Measurements from ENCODE around the gene FXYD3.

DNA sequence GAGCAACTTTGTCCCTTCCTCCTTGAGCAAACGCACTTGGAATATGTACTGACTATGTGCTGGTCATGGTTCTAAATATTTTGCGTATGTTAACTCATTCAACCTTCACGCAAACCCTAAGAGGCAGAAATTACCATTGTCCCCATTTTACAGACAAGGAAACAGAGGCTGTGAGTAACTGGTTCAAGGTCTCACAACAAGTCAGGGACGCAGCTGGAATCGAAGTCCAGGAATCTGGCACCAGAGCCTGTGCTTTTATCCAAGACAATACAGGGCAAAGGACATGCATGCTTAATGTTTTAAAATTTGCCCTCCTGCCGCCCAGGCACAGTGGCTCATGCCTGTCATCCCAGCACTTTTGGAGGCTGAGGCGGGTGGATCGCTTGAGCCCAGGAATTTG is 44.0 kb downstream of the FXYD3 start:
- TF ChIP-seq, protein P1, sequence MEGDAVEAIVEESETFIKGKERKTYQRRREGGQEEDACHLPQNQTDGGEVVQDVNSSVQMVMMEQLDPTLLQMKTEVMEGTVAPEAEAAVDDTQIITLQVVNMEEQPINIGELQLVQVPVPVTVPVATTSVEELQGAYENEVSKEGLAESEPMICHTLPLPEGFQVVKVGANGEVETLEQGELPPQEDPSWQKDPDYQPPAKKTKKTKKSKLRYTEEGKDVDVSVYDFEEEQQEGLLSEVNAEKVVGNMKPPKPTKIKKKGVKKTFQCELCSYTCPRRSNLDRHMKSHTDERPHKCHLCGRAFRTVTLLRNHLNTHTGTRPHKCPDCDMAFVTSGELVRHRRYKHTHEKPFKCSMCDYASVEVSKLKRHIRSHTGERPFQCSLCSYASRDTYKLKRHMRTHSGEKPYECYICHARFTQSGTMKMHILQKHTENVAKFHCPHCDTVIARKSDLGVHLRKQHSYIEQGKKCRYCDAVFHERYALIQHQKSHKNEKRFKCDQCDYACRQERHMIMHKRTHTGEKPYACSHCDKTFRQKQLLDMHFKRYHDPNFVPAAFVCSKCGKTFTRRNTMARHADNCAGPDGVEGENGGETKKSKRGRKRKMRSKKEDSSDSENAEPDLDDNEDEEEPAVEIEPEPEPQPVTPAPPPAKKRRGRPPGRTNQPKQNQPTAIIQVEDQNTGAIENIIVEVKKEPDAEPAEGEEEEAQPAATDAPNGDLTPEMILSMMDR (IDR thresholded peaks at IDR 0.05; ENCODE audit: insufficient read depth, low read depth, low read length), result no peak
- no peak for TF ChIP-seq EZH2 (IDR thresholded peaks at IDR 0.05; ENCODE audit: insufficient read depth, low read length)

All from astrocyte (in vitro differentiated cells and primary cell).